Measurements from ENCODE around the gene ARHGAP26. TPM values are rescaled to one million over a fixed set of nuclear protein-coding genes. Genes with fewer than 3 reads are reported as not detected.

ARHGAP26 gene
- total RNA-seq, 1 experiment from 2014 or later, result 34.5 TPM

DNA sequence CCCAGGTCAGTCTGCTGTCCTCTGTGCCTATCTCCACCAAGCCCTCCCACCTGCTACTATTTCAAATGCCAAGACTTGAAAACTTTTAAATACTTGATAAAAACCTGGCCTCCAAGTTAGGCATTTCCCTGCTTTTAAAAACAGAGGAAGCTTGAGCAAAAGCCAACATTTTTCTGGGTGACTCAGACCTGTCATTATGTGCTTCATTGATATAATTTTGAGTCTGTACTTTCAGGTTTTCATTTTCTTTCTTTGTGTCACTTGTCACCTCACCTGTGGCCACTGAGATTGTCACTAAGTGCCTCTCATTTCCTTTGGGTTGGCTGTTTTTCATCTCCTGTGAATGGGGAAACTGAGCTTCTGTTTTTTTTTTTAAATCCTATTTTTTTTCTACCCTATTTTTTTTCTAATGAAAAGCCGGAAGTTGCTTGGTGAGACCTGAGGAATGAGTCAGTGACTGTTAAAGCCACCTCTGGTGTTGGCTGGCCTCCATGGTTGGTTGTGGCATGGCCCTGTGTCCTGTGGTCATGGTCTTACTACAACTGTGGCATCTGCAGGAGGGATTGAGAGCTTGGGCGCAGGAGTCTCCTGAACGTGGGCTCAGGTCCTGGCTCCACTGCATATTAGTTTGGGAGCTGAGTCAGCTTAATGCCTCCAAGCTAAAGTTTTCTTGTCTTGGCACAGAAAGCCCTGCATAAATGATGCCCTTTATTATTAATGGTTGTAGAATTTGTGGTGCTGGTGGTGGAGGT lies 56.7 kb downstream of the ARHGAP26 start:
- peak overlapping the region; percentile 52 for H3K9ac ChIP-seq (ENCODE audit: low read length)
- H3K4me2 ChIP-seq (ENCODE audit: low read length), result peak overlapping the region; percentile 84
- H4K20me1 ChIP-seq (ENCODE audit: insufficient read depth), result no peaks in the 10 kb centered on the region

DNA sequence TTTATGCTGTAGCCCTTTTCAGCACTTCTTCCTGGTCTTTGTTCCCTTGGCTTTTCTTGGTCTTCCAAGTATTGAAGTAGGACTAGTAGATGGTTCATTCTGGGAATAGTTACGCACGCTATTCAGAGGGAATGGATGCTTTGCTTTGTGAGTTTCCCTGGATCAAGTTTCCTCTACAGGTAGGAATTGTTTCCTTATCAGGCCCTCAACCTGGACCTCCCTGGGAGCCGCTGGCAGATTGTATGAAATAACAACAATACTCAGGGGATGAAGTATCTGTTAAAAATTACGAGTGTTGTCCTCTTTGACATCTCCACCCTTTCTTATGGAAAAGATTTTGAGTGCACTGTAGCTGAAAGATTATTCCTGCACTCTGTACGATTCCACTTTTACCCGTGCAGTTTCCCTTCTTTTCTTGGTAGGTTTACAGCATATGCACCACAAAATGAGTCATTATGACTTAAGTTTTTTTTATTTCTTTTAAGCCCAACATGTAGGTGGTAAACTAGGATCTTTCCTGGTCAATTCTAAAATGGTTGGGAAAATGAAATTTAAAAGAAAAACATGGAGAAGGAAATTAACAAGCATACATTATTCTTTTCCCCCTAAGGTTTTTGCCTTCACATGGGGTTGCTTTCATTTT lies 57.9 kb downstream of the ARHGAP26 start:
- DNase-seq (ENCODE audit: low read depth, low spot score) (no peak), ATAC-seq (no peak)
- POLR2A ChIA-PET, result no interaction called here
- CTCF ChIA-PET, result interaction anchor here (1.4 to 1.9 kb wide), 2 partner anchors 17 to 115 kb away, joined by 5 to 6 read pairs; no protein-coding TSS in a partner anchor
- intact Hi-C loops (cut with micrococcal nuclease), result loop anchor here (2.0 kb wide), 1 partner anchor 57 kb away; the partner anchor contains the start of gene ARHGAP26
- Histone ChIP-seq H3K9me2 (ENCODE audit: insufficient read depth) (no peaks in the 10 kb centered on the region), H2AFZ (ENCODE audit: low read depth, low read length, poor library complexity, severe bottlenecking) (no peak overlapping the region), H3K27ac (ENCODE audit: low read depth, low read length) (peak overlapping the region; percentile 90), H3K4me3 (replicated peaks in 1 of 2; ENCODE audit: low read depth in 1 of 2, low read length in 2 of 2) (peak overlapping the region in 1 of 2 experiments; percentile 51; a peak in 2 of 4 replicates), H3K4me1 (ENCODE audit: control insufficient read depth in 1 of 2, insufficient read depth in 2 of 2, low read length in 2 of 2) (peaks cover 87 to 93% of the 10 kb centered on the region in 2 experiments), H3K79me2 (ENCODE audit: insufficient read depth, low read length) (peaks cover 48% of the 10 kb centered on the region), H3K27me3 (ENCODE audit: insufficient read depth, low read length) (no peaks in the 10 kb centered on the region), H4K20me1 (ENCODE audit: insufficient read depth) (no peaks in the 10 kb centered on the region), H3K36me3 (ENCODE audit: control insufficient read depth in 1 of 2, insufficient read depth in 2 of 2, low read length in 2 of 2) (no peaks in the 10 kb centered on the region), H3K4me2 (ENCODE audit: low read length) (peak overlapping the region; percentile 84), H3K9ac (ENCODE audit: low read length) (peak overlapping the region; percentile 18), H3K9me3 (ENCODE audit: control insufficient read depth in 1 of 2, insufficient read depth in 1 of 2, low read depth in 1 of 2, low read length in 2 of 2) (no peaks in the 10 kb centered on the region)
- BruUV-seq (replicated peaks), result no TSS peak
- RAD21 ChIA-PET (ENCODE audit: low non-redundant PET in 1 of 2, low total read pairs in 2 of 2, uncharacterized antibody in 2 of 2, unreplicated experiment in 2 of 2), result no interaction called here
- TF ChIP-seq CEBPB (IDR thresholded peaks at IDR 0.05; ENCODE audit: low read depth), result no peak
- no peak for TF ChIP-seq POLR2A (IDR thresholded peaks at IDR 0.05; ENCODE audit: borderline replicate concordance, extremely low read depth, insufficient read depth, insufficient read length)
- no peak for TF ChIP-seq EZH2 (IDR thresholded peaks at IDR 0.05)
- no peak for TF ChIP-seq ELF1 (IDR thresholded peaks at IDR 0.05; ENCODE audit: borderline replicate concordance, low read depth)
- TF ChIP-seq, protein P1, sequence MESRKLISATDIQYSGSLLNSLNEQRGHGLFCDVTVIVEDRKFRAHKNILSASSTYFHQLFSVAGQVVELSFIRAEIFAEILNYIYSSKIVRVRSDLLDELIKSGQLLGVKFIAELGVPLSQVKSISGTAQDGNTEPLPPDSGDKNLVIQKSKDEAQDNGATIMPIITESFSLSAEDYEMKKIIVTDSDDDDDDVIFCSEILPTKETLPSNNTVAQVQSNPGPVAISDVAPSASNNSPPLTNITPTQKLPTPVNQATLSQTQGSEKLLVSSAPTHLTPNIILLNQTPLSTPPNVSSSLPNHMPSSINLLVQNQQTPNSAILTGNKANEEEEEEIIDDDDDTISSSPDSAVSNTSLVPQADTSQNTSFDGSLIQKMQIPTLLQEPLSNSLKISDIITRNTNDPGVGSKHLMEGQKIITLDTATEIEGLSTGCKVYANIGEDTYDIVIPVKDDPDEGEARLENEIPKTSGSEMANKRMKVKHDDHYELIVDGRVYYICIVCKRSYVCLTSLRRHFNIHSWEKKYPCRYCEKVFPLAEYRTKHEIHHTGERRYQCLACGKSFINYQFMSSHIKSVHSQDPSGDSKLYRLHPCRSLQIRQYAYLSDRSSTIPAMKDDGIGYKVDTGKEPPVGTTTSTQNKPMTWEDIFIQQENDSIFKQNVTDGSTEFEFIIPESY (IDR thresholded peaks at IDR 0.05; ENCODE audit: extremely low read depth, insufficient replicate concordance, low read length), result no peak
- no peak for TF ChIP-seq POLR2AphosphoS5 (IDR thresholded peaks at IDR 0.05; ENCODE audit: low read depth, low read length)
- TF ChIP-seq SRF (IDR thresholded peaks at IDR 0.05; ENCODE audit: low read depth), result no peak
- TF ChIP-seq FOSL1 (IDR thresholded peaks at IDR 0.05; ENCODE audit: low read depth), result no peak
- TF ChIP-seq ZNF274 (IDR thresholded peaks at IDR 0.05; ENCODE audit: low read depth, low read length), result no peak
- TF ChIP-seq JUND (IDR thresholded peaks at IDR 0.05), result no peak
- TF ChIP-seq ZFX (IDR thresholded peaks at IDR 0.05), result no peak
- TF ChIP-seq EZH2phosphoT487 (IDR thresholded peaks at IDR 0.05; ENCODE audit: borderline replicate concordance), result no peak
- no peak for TF ChIP-seq EGR1 (IDR thresholded peaks at IDR 0.05; ENCODE audit: low read depth)

More for the DNA sequence above, 56.7 kb downstream of the ARHGAP26 start:
- no TSS peak for BruUV-seq (replicated peaks)
- TF ChIP-seq EZH2 (IDR thresholded peaks at IDR 0.05) (no peak), POLR2AphosphoS5 (IDR thresholded peaks at IDR 0.05; ENCODE audit: low read depth, low read length) (0 out of 2 replicates have a peak, but pooled peaks have one; percentile 18), YY1 (IDR thresholded peaks at IDR 0.05; ENCODE audit: extremely low read depth, insufficient replicate concordance, low read depth, low read length) (peak; percentile 61)
- CTCF ChIA-PET, result interaction anchor here (1.1 to 1.9 kb wide), 3 partner anchors 18 to 114 kb away, joined by 4 to 6 read pairs (median 5); no protein-coding TSS in a partner anchor
- Histone ChIP-seq H3K9me3 (ENCODE audit: control insufficient read depth in 1 of 2, insufficient read depth in 1 of 2, low read depth in 1 of 2, low read length in 2 of 2) (no peaks in the 10 kb centered on the region), H3K27ac (ENCODE audit: low read depth, low read length) (peak overlapping the region; percentile 90), H3K79me2 (ENCODE audit: insufficient read depth, low read length) (peaks cover 41% of the 10 kb centered on the region), H3K9me2 (ENCODE audit: insufficient read depth) (no peaks in the 10 kb centered on the region), H2AFZ (ENCODE audit: low read depth, low read length, poor library complexity, severe bottlenecking) (no peak overlapping the region), H3K36me3 (ENCODE audit: control insufficient read depth in 1 of 2, insufficient read depth in 2 of 2, low read length in 2 of 2) (no peaks in the 10 kb centered on the region), H3K4me3 (replicated peaks in 1 of 2; ENCODE audit: low read depth in 1 of 2, low read length in 2 of 2) (peak overlapping the region; percentile 10 to 51), H3K4me1 (ENCODE audit: control insufficient read depth in 1 of 2, insufficient read depth in 2 of 2, low read length in 2 of 2) (peaks cover 89 to 99% of the 10 kb centered on the region in 2 experiments), H3K27me3 (ENCODE audit: insufficient read depth, low read length) (no peaks in the 10 kb centered on the region)
- RAD21 ChIA-PET (ENCODE audit: low non-redundant PET in 1 of 2, low total read pairs in 2 of 2, uncharacterized antibody in 2 of 2, unreplicated experiment in 2 of 2), result interaction anchor here in 1 of 2 experiments (1.2 kb wide), 1 partner anchor 40 kb away, joined by 3 read pairs; no protein-coding TSS in a partner anchor
- POLR2A ChIA-PET, result interaction anchor here (0.6 to 0.8 kb wide), 2 partner anchors 12 to 17 kb away, joined by 3 to 4 read pairs; no protein-coding TSS in a partner anchor
- ATAC-seq (peak; percentile 59), DNase-seq (ENCODE audit: low read depth, low spot score) (peak; percentile 87)
- intact Hi-C loops (cut with micrococcal nuclease), result loop anchor here (2.0 kb wide), 1 partner anchor 56 kb away; the partner anchor contains the start of gene ARHGAP26
